Activated naive CD8-positive, alpha-beta T cell treated with anti-CD3 and anti-CD28 coated beads, Interleukin-2, amount 10 ng/mL, durations not matched to agents 7 days and 5 days (primary cell): ENCODE results near the gene FHL3. TPM values are rescaled to one million over a fixed set of nuclear protein-coding genes. Genes with fewer than 3 reads are reported as not detected.
"Not testable (repeated sequence)": the region's sequence is repeated elsewhere in the genome, so short reads cannot be mapped to it uniquely, and the experiment has no call there.

Experiments
- ATAC-seq: fragments of 150-1000 bp; cut with Tn5 transposase; one replicate; pipeline ENCODE4 v1.10.0; 2021; ENCODE audit warnings: low read depth, moderate library complexity
- POLR2A ChIA-PET: fragments of 350-600 bp; sonication (Branson Sonifier 250); formaldehyde crosslinking; loops from one replicate; lab custom pipeline; 2021; ENCODE audit warnings: antibody characterized with exemption; lab: Charles Lee
- DNase-seq: peaks from one replicate; pipeline ENCODE4 v3.0.0; 2021
- H3K27ac Mint-ChIP-seq: one replicate; pipeline ENCODE4 v1.8.0; 2022; ENCODE audit warnings: mild to moderate bottlenecking, mixed read lengths
- H3K27me3 Mint-ChIP-seq: one replicate; pipeline ENCODE4 v1.8.0; 2022; ENCODE audit warnings: mild to moderate bottlenecking, moderate library complexity, mixed read lengths
- H3K36me3 Mint-ChIP-seq: one replicate; pipeline ENCODE4 v1.8.0; 2021; ENCODE audit warnings: mild to moderate bottlenecking, mixed read lengths
- H3K4me1 Mint-ChIP-seq: one replicate; pipeline ENCODE4 v1.8.0; 2021; ENCODE audit warnings: mixed read lengths
- H3K4me3 Mint-ChIP-seq: one replicate; pipeline ENCODE4 v1.8.0; 2022; ENCODE audit warnings: mild to moderate bottlenecking, moderate library complexity, mixed read lengths
- H3K9me3 Mint-ChIP-seq: one replicate; pipeline ENCODE4 v1.8.0; 2021; ENCODE audit warnings: mixed read lengths
- total RNA-seq, 2 experiments: library from RNA; stranded (reverse); gene quantifications; one replicate each; pipeline ENCODE4 v1.2.3, GENCODE V29; 2021

Gene FHL3
- total RNA-seq, 2 experiments from 2014 or later: 14.6 to 14.7 TPM

- POLR2A ChIA-PET: no interaction called here
- Mint-ChIP-seq H3K36me3 (peaks cover 7% of the 10 kb centered on the region), H3K4me3 (peak overlapping the region; percentile 65), H3K4me1 (peaks cover 50% of the 10 kb centered on the region), H3K27ac (peak overlapping the region; percentile 88), H3K9me3 (no peaks in the 10 kb centered on the region), H3K27me3 (no peaks in the 10 kb centered on the region)
- ATAC-seq (no peak), DNase-seq (no peak)
Measured at GRCh38 chr1:37999430-38000232, 5.7 kb downstream of the FHL3 start.

GRCh38 chr1:37998913-37999429 is 6.3 kb downstream of the FHL3 start:
- peaks cover 9% of the 10 kb centered on the region for H3K36me3 Mint-ChIP-seq
- H3K27me3 Mint-ChIP-seq: no peaks in the 10 kb centered on the region
- H3K4me3 Mint-ChIP-seq: peak overlapping the region; percentile 65
- H3K27ac Mint-ChIP-seq: peak overlapping the region; percentile 88
- ATAC-seq (no peak), DNase-seq (no peak)
- H3K4me1 Mint-ChIP-seq: peaks cover 48% of the 10 kb centered on the region
- H3K9me3 Mint-ChIP-seq: no peaks in the 10 kb centered on the region
- POLR2A ChIA-PET: interaction anchor here (6.3 kb wide), 1 partner anchor 12 kb away, joined by 45 read pairs; the partner anchor contains the start of gene UTP11

DNA sequence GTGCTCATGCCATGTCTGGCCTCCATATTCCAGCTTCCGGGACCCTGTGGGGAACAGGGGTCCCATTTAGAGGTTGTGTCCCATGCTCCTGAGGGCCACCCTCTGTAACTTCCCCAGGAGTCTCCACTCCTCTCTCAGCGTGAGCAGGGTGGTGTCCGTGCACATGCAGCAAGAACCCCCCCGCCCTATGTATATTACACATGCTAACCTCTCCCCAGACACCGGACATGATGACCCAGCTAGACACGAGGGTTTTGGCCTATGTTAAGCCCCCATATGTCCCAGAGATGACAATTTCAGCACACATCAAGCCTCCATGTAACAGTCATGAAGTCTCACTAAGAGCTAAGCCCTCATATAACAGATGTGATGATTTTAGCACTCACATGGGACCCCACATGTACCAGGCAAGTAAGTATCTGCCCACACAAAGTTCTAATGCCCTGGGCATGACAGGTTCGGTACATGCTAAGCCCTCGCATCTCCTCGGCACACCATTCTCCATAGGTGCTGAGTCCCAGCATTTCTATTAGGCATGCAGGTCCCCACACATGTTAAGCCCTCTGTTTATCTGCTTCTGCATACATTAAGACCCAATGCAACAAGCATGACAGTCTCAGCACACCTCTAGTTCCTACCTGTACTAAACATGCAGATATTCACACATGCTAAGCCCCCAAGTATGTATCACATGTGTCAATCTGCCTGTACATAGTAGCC is 7.1 kb downstream of the FHL3 start:
- ATAC-seq: no peak
- POLR2A ChIA-PET: interaction anchor here (6.3 kb wide), 1 partner anchor 13 kb away, joined by 45 read pairs; the partner anchor contains the start of gene UTP11
- Mint-ChIP-seq H3K36me3 (peaks cover 9% of the 10 kb centered on the region), H3K4me1 (peaks cover 42% of the 10 kb centered on the region), H3K4me3 (no peak overlapping the region), H3K27me3 (no peaks in the 10 kb centered on the region), H3K9me3 (no peaks in the 10 kb centered on the region), H3K27ac (peak overlapping the region; percentile 27)
- no peak for DNase-seq

DNA sequence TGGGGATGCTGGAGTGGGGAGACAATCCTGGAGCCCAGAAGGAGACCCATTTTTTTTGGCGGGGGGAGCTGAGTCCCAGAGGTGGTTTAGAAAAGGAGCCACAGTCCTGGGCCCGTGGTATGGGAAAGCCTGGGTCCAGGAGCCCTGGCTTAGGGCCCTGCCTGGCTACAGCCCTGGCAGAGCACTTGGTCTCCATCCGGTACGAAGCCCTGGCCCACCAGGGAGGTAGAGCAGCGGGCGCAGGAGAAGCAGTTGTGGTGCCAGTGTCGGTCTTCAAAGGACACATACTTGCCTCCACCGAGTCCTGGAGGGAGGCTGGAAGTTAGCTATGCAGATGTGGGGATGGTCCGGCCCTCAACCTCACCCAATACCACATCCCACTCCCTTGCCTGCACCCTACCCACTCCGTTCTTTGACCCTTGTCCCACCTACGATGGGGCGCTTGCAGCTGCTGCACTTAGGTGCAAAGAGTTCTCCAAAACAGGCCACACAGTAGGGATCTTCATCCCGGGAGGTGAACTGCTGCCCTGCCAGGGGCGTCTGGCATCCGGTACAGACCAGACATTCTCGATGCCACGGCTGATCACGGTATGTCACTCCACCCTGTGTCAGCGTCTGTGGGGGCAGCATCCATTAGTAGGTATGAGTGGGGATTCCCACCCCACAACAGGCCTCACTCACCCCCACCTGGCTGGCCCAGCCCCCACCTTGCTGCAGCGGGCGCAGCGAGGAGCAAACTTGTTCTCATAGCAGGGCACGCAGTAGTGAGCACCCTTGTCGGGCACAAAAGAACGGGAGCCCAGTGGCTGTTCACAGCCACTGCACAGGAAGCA is 7.8 kb downstream of the FHL3 start:
- Mint-ChIP-seq H3K4me1 (peaks cover 39% of the 10 kb centered on the region), H3K36me3 (peaks cover 9% of the 10 kb centered on the region), H3K27me3 (no peaks in the 10 kb centered on the region), H3K27ac (no peak overlapping the region), H3K4me3 (no peak overlapping the region), H3K9me3 (no peaks in the 10 kb centered on the region)
- ATAC-seq (no peak), DNase-seq (no peak)
- POLR2A ChIA-PET: interaction anchor here (0.5 to 6.3 kb wide), 2 partner anchors 14 to 102 kb away, joined by 3 to 45 read pairs; partner anchors contain the start of gene UTP11

DNA sequence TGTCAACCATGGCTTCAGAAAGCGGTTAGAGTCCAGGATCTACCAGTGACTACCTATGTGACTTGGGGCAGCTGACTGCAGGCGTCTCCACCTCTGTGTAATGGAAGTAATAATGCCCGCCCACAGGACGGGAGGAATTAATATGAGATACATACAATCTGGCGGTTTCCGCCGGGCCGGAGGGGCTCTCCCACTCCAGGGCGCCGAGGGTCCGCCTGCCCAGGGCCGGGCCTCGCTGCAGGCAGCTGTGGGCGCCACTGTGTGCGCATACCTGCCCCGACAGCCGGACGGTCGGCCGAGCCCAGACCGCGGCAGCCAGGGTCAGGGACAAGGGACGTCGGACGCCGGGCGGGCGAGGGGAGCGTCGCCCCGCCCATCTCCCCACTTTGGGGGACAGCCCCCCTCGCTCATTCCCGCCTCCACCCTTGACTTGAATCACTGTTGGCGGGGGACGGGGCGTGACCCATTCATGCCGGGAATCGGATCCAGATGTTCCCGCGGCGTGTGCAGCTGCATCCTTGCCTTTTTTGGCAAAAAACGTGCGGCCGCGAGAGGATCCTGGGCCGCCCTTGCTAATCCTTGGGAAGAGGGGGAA is 9.5 kb downstream of the FHL3 start:
- no peaks in the 10 kb centered on the region for H3K9me3 Mint-ChIP-seq
- POLR2A ChIA-PET: interaction anchor here (6.3 kb wide), 1 partner anchor 15 kb away, joined by 45 read pairs; the partner anchor contains the start of gene UTP11
- peak overlapping the region; percentile 84 for H3K4me3 Mint-ChIP-seq
- H3K4me1 Mint-ChIP-seq: peaks cover 32% of the 10 kb centered on the region
- peaks cover 9% of the 10 kb centered on the region for H3K36me3 Mint-ChIP-seq
- DNase-seq: peak; percentile 52
- H3K27me3 Mint-ChIP-seq: no peaks in the 10 kb centered on the region
- ATAC-seq: peak; percentile 38
- peak overlapping the region; percentile 51 for H3K27ac Mint-ChIP-seq

GRCh38 chr1:37994886-37995566 is 10.3 kb downstream of the FHL3 start:
- POLR2A ChIA-PET: interaction anchor here (1.5 to 6.3 kb wide), 2 partner anchors 9 to 16 kb away, joined by 9 to 45 read pairs; partner anchors contain the start of gene UTP11
- Mint-ChIP-seq H3K4me3 (peak overlapping the region; percentile 84), H3K4me1 (peaks cover 30% of the 10 kb centered on the region), H3K27ac (peak overlapping the region; percentile 98), H3K27me3 (no peaks in the 10 kb centered on the region), H3K36me3 (peaks cover 9% of the 10 kb centered on the region), H3K9me3 (no peaks in the 10 kb centered on the region)
- no peak for DNase-seq
- ATAC-seq: peak; percentile 27

DNA sequence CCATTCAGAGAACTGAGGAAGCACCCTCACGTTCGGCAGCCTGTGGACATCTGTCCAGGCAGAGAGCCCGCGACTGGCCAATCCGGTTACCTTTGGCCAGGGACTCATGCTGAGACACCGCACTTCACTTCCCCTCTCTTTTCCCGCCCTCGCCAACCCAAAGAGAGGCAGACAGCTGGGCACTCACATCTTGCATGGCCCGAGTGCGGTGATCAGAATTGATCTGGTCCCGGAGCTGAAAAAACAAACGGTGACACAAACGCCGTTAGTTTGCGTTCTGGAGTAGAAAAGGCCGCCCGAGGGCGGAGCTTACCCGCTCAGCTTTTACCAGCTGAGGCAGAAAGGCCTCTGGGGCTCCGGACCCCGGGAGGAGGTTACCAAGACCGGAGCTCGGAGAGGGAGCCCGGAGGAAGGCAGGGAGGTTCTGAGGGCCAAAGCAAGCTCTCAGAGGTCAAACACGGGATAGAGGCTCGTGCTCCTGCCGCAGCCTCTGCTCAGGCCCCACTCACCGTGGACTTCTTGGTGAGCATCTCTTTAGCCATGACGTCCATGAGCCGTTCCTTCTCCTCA is 15.9 kb downstream of the FHL3 start:
- H3K4me1 Mint-ChIP-seq: peaks cover 18% of the 10 kb centered on the region
- POLR2A ChIA-PET: interaction anchor here (0.5 to 3.8 kb wide), 8 partner anchors 14 to 368 kb away, joined by 3 to 16 read pairs (median 3); no protein-coding TSS in a partner anchor

GRCh38 chr1:37987679-37988078 is 17.6 kb downstream of the FHL3 start:
- no peaks in the 10 kb centered on the region for H3K27me3 Mint-ChIP-seq
- H3K27ac Mint-ChIP-seq: peak overlapping the region; percentile 61

More for the DNA sequence above, 15.9 kb downstream of the FHL3 start:
- H3K4me3 Mint-ChIP-seq: peak overlapping the region; percentile 98
- DNase-seq (peak; percentile 64), ATAC-seq (peak; percentile 34)
- peaks cover 8% of the 10 kb centered on the region for H3K36me3 Mint-ChIP-seq
- no peaks in the 10 kb centered on the region for H3K9me3 Mint-ChIP-seq
- H3K27me3 Mint-ChIP-seq: no peaks in the 10 kb centered on the region
- H3K27ac Mint-ChIP-seq: peak overlapping the region; percentile 95

DNA sequence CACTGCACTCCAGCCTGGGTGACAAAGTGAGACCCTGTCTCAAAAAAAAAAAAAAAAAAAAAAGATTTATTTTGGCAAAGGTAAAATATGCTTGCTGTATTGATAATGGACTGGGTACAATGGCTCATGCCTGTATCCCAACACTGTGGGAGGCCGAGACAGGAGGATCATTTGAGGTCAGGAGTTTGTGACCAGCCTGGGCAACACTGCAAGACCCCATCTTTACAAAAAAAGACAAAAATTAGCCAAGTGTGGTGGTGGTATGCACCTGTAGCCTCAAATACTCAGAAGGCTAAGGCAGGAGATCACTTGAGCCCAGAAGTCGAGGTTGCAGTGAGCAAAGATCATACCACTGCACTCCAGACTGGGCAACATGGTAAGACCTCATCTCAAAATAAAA is 21.8 kb downstream of the FHL3 start:
- Mint-ChIP-seq H3K27ac (no peak overlapping the region), H3K4me3 (no peak overlapping the region), H3K4me1 (peaks cover 10% of the 10 kb centered on the region), H3K9me3 (no peaks in the 10 kb centered on the region), H3K27me3 (no peaks in the 10 kb centered on the region), H3K36me3 (peaks cover 34% of the 10 kb centered on the region)
- no peak for ATAC-seq
- DNase-seq: no peak
- POLR2A ChIA-PET: interaction anchor here (0.7 kb wide), 1 partner anchor 26 kb away, joined by 8 read pairs; no protein-coding TSS in a partner anchor

More at GRCh38 chr1:37987679-37988078, 17.6 kb downstream of the FHL3 start:
- Mint-ChIP-seq H3K9me3 (no peaks in the 10 kb centered on the region), H3K4me1 (peaks cover 15% of the 10 kb centered on the region), H3K4me3 (peak overlapping the region; percentile 98), H3K36me3 (peaks cover 10% of the 10 kb centered on the region)
- ATAC-seq (no peak), DNase-seq (no peak)
- POLR2A ChIA-PET: interaction anchor here (0.6 kb wide), 1 partner anchor 85 kb away, joined by 3 read pairs; no protein-coding TSS in a partner anchor

- POLR2A ChIA-PET: no interaction called here
- no peaks in the 10 kb centered on the region for H3K27me3 Mint-ChIP-seq
- H3K4me1 Mint-ChIP-seq: no peaks in the 10 kb centered on the region
- ATAC-seq (no peak), DNase-seq (no peak)
- H3K27ac Mint-ChIP-seq: no peak overlapping the region
- H3K36me3 Mint-ChIP-seq: peaks cover 43% of the 10 kb centered on the region
- H3K9me3 Mint-ChIP-seq: no peaks in the 10 kb centered on the region
- H3K4me3 Mint-ChIP-seq: no peak overlapping the region
Measured at GRCh38 chr1:37978541-37978940, 26.8 kb downstream of the FHL3 start.

GRCh38 chr1:37975083-37975482 is 30.2 kb downstream of the FHL3 start:
- POLR2A ChIA-PET: interaction anchor here (0.5 kb wide), 1 partner anchor 37 kb away, joined by 5 read pairs; no protein-coding TSS in a partner anchor
- not testable (repeated sequence) for H3K9me3 Mint-ChIP-seq

More at GRCh38 chr1:37975083-37975482, 30.2 kb downstream of the FHL3 start:
- not testable (repeated sequence) for ATAC-seq, H3K27me3 Mint-ChIP-seq, DNase-seq, H3K27ac Mint-ChIP-seq, H3K4me3 Mint-ChIP-seq, H3K4me1 Mint-ChIP-seq
- H3K36me3 Mint-ChIP-seq: peaks cover 50% of the 10 kb centered on the region
